HepG2 (cell line): ENCODE data around the gene ASTN2. TPM values are rescaled to one million over a fixed set of nuclear protein-coding genes. Genes with fewer than 3 reads are reported as not detected.

Experiments used
- ATAC-seq: fragments of 200-7000 bp; cut with Tn5 transposase; 3 replicates; pipeline ENCODE4 v1.9.1; 2020; ENCODE audit warnings: mild to moderate bottlenecking, moderate library complexity
- BruUV-seq: library from RNA; stranded (reverse); fragments of 400-500 nt; replicated peaks from 2 replicates; lab custom pipeline; 2021; lab: Mats Ljungman, UMichigan
- CTCF ChIA-PET: fragments of 300-600 bp; formaldehyde crosslinking; extraction: SDS; loops from one replicate; lab custom pipeline; 2021; ENCODE audit warnings: low total read pairs, inconsistent platforms, low intra/inter-chr PET ratio; lab: Yijun Ruan, JAX
- POLR2A ChIA-PET: fragments of 350-600 bp; sonication (Branson Sonifier 250); formaldehyde crosslinking; loops from one replicate; lab custom pipeline; 2020; ENCODE audit warnings: antibody characterized with exemption, inconsistent platforms; lab: Yijun Ruan, JAX
- DNase-seq: peaks from one replicate; pipeline ENCODE4 v3.0.0-alpha.2; 2015; ENCODE audit warnings: low spot score
- FAIRE-seq: peaks from 3 replicates; lab custom pipeline; 2011; peaks lifted over from hg19 to GRCh38; lab: Jason Lieb, UNC
- H2AFZ ChIP-seq: one replicate; pipeline ENCODE4 v1.6.1; 2011; ENCODE audit warnings: low read length, inconsistent platforms
- H3K27ac ChIP-seq: fragments of 300-600 bp; 3 replicates; pipeline ENCODE4 v1.8.0; 2011; ENCODE audit warnings: mixed run types, mild to moderate bottlenecking, mixed read lengths, low read length, inconsistent platforms; ENCODE audit not compliant: insufficient read depth; ENCODE audit errors: extremely low read length
- H3K27me3 ChIP-seq, 2 experiments: fragments of 200-600 bp in 1 of 2; 2 replicates in 1 of 2; 3 replicates in 1 of 2; pipeline versions ENCODE4 v1.6.0 to v1.8.0; 2011; ENCODE audit warnings: low read length in 2 of 2, mild to moderate bottlenecking in 2 of 2, moderate library complexity in 2 of 2, inconsistent platforms in 1 of 2; ENCODE audit not compliant: insufficient read depth in 2 of 2, control insufficient read depth in 1 of 2
- H3K36me3 ChIP-seq, 2 experiments: fragments of 200-600 bp in 1 of 2; replicated peaks in 1 of 2; 2 replicates in 1 of 2; 3 replicates in 1 of 2; pipeline versions ENCODE4 v1.5.1 to v1.8.0; 2011; ENCODE audit warnings: low read length in 2 of 2, inconsistent platforms in 1 of 2; ENCODE audit not compliant: insufficient read depth in 2 of 2, control insufficient read depth in 1 of 2
- H3K4me1 ChIP-seq: 2 replicates; pipeline ENCODE4 v1.5.1; 2012; ENCODE audit warnings: low read length, inconsistent platforms; ENCODE audit not compliant: insufficient read depth
- H3K4me2 ChIP-seq: 2 replicates; pipeline ENCODE4 v1.6.0; 2011; ENCODE audit warnings: low read depth, low read length, inconsistent platforms
- H3K4me3 ChIP-seq, 3 experiments: fragments of 200-600 bp in 1 of 3; sonication (generic), shearing (Covaris generic) in 1 of 3; replicated peaks in 1 of 3; 2 replicates each; pipeline ENCODE4 v1.5.1; 2011 to 2016; ENCODE audit warnings: low read length in 3 of 3, inconsistent platforms in 2 of 3, low read depth in 2 of 3, mild to moderate bottlenecking in 2 of 3, control low read depth in 1 of 3, mixed read lengths in 1 of 3; ENCODE audit not compliant: insufficient read depth in 1 of 3
- H3K79me2 ChIP-seq: one replicate; pipeline ENCODE4 v1.6.1; 2011; ENCODE audit warnings: low read length, inconsistent platforms; ENCODE audit not compliant: insufficient read depth
- H3K9ac ChIP-seq: 2 replicates; pipeline ENCODE4 v1.6.0; 2011; ENCODE audit warnings: mild to moderate bottlenecking, low read depth, low read length, inconsistent platforms; ENCODE audit not compliant: insufficient read depth
- H3K9me3 ChIP-seq: 2 replicates; pipeline ENCODE4 v1.5.1; 2012; ENCODE audit warnings: mild to moderate bottlenecking, low read length
- H4K20me1 ChIP-seq: 2 replicates; pipeline ENCODE4 v1.6.0; 2011; ENCODE audit warnings: inconsistent platforms, mild to moderate bottlenecking, low read length, moderate library complexity; ENCODE audit not compliant: insufficient read depth
- ELF1 ChIP-seq: sonication (generic); formaldehyde crosslinking; IDR thresholded peaks from 2 replicates; pipeline ENCODE4 v1.4.0; 2020; ENCODE audit warnings: missing genetic modification reagents
- ELF3 ChIP-seq: IDR thresholded peaks from 2 replicates; pipeline ENCODE4 v1.6.1; 2016; ENCODE audit warnings: missing genetic modification reagents, missing compliant biosample characterization
- ELF4 ChIP-seq: sonication (generic); formaldehyde crosslinking; IDR thresholded peaks from 2 replicates; pipeline ENCODE4 v1.5.0; 2020; ENCODE audit warnings: missing genetic modification reagents, mild to moderate bottlenecking, moderate library complexity, borderline replicate concordance
- GTF3A ChIP-seq: sonication (generic); formaldehyde crosslinking; conservative IDR thresholded peaks from 2 replicates; pipeline ENCODE4 v1.4.0; 2020; ENCODE audit warnings: mild to moderate bottlenecking, missing genetic modification reagents
- HNRNPLL ChIP-seq: fragments of 200-400 bp; formaldehyde crosslinking; IDR thresholded peaks from 2 replicates; pipeline ENCODE4 v1.6.1; 2017; ENCODE audit warnings: mild to moderate bottlenecking, low read depth, low read length; ENCODE audit not compliant: poor library complexity, severe bottlenecking
- NR2C2 ChIP-seq: sonication (generic); formaldehyde crosslinking; IDR thresholded peaks from 2 replicates; pipeline ENCODE4 v1.4.0; 2020; ENCODE audit warnings: missing genetic modification reagents, mild to moderate bottlenecking, moderate library complexity, borderline replicate concordance
- PHB2 ChIP-seq: fragments of 450-650 bp; IDR thresholded peaks from 2 replicates; pipeline ENCODE4 v1.6.1; 2018; ENCODE audit not compliant: partially characterized antibody
- RBM39 ChIP-seq: fragments of 200-400 bp; formaldehyde crosslinking; IDR thresholded peaks from one replicate; pipeline ENCODE4 v1.6.1; 2018; ENCODE audit warnings: antibody characterized with exemption, mild to moderate bottlenecking, low read depth, low read length; ENCODE audit not compliant: poor library complexity, severe bottlenecking
- ZNF18 ChIP-seq: sonication (generic); formaldehyde crosslinking; IDR thresholded peaks from 2 replicates; pipeline ENCODE4 v1.8.0; 2022; ENCODE audit warnings: mild to moderate bottlenecking, missing genetic modification reagents; ENCODE audit not compliant: insufficient replicate concordance
- ZNF275 ChIP-seq: sonication (generic); formaldehyde crosslinking; IDR thresholded peaks from 2 replicates; pipeline ENCODE4 v1.8.0; 2022; ENCODE audit warnings: missing genetic modification reagents, mild to moderate bottlenecking, inconsistent platforms, borderline replicate concordance
- ZNF552 ChIP-seq: sonication (generic); formaldehyde crosslinking; IDR thresholded peaks from 2 replicates; pipeline ENCODE4 v1.9.0; 2022; ENCODE audit warnings: missing genetic modification reagents, mild to moderate bottlenecking, borderline replicate concordance
- ZNF589 ChIP-seq: sonication (generic); formaldehyde crosslinking; conservative IDR thresholded peaks from 2 replicates; pipeline ENCODE4 v1.8.0; 2022; ENCODE audit warnings: mild to moderate bottlenecking, moderate library complexity, missing genetic modification reagents
- ZNF816 ChIP-seq: sonication (generic); formaldehyde crosslinking; IDR thresholded peaks from 2 replicates; pipeline ENCODE4 v1.8.0; 2022; ENCODE audit warnings: missing genetic modification reagents, mild to moderate bottlenecking, borderline replicate concordance
- WGBS: methylation state at CpG from one replicate; pipeline ENCODE4 v1.1.6; 2017; ENCODE audit warnings: low lambda C conversion rate; 5-methylcytosine and 5-hydroxymethylcytosine counted together
- in situ Hi-C: cut with HindIII; loops from 2 replicates; pipeline ENCODE4 v1.10.0; 2017; ENCODE audit warnings: low pct_unique_long_range_greater_than_20kb; ENCODE audit not compliant: extremely low pct_ligation_motif_present
- intact Hi-C: fragments of 100-400 bp; cut with micrococcal nuclease; formaldehyde crosslinking; loops from one replicate; pipeline ENCODE4 v1.10.0; 2022; ENCODE audit not compliant: unreplicated experiment
- polyA plus RNA-seq, 8 experiments: library from polyadenylated mRNA; depleted of rRNA in 3 of 8; stranded (reverse) in 7 of 8; unstranded in 1 of 8; fragments of >200 nt; fragmentation: Illumina TruSeq in 4 of 8; extraction: Trizol in 4 of 8; gene quantifications; 2 replicates each; pipeline versions ENCODE4 v1.2.1 to v1.2.3, GENCODE V29; 2011 to 2016; ENCODE audit warnings: low read depth in 4 of 8, missing spikeins in 1 of 8, mixed read lengths in 1 of 8; ENCODE audit not compliant: insufficient read depth in 1 of 8
- total RNA-seq, 5 experiments: library from RNA; depleted of rRNA; stranded (reverse); fragments of >200 nt; fragmentation: Illumina TruSeq; extraction: Trizol; gene quantifications; 2 replicates each; pipeline ENCODE4 v1.2.3, GENCODE V29; 2016; ENCODE audit warnings: low read depth in 1 of 5

The ASTN2 gene
- total and polyA plus RNA-seq, 2 of the 13 experiments (the other 11 are each of a cell fraction or from before 2014, with no cell fraction given): 5.2 to 13.5 TPM

DNA sequence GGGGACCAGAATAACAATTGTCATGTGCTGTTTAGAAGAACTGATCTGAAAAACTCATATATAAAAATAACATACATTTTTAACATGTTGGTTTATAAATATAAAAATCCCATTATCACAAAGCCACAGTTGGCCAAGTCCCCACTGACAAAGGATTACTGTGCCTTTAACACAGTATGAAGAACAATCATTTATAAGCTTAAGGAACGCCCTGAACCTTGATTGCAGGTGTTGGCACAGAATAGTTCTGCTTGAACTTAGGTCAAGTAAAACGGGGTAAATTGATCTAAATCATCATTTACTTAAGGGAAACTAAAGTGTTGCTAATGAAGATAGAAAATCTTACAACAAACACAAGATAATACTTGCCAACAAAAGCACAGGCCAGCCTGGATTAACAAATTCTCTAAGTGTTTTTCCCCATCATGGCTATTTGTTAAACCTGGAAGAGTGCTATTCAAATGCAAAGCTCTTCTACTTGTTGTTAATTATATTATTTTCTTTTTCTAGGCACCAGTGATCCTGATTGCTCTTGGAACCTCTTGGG is 46.1 kb downstream of the ASTN2 start (continued):
- no peak for TF ChIP-seq HNRNPLL
- TF ChIP-seq ZNF816: no peak

GRCh38 chr9:117365438-117365837 is 49.4 kb downstream of the ASTN2 start:
- in situ Hi-C loops (no loop called here), intact Hi-C loops (no loop called here)
- no peak for TF ChIP-seq NR2C2 (CRISPR knock-in tag)
- no peak for TF ChIP-seq RBM39
- TF ChIP-seq ELF4: no peak
- no peak for TF ChIP-seq GTF3A (CRISPR knock-in tag)
- TF ChIP-seq ZNF552 (CRISPR knock-in tag): no peak
- no peak for TF ChIP-seq ZNF275 (CRISPR knock-in tag)
- no peak for TF ChIP-seq ZNF18 (CRISPR knock-in tag)
- TF ChIP-seq ZNF589 (CRISPR knock-in tag): no peak
- TF ChIP-seq PHB2: no peak
- TF ChIP-seq ELF3 (CRISPR knock-in tag): no peak
- TF ChIP-seq ELF1: no peak
- DNase-seq (no peak), ATAC-seq (no peak), FAIRE-seq (no peak)
- H2AFZ ChIP-seq: no peak overlapping the region
- no peak overlapping the region for H3K4me3 ChIP-seq
- H3K9me3 ChIP-seq: no peaks in the 10 kb centered on the region
- WGBS: 10% methylated on average over 2 of the region's 3 CpGs
- CTCF ChIA-PET: no interaction called here
- no peaks in the 10 kb centered on the region for H4K20me1 ChIP-seq
- no TSS peak for BruUV-seq
- no peak overlapping the region for H3K27ac ChIP-seq
- H3K36me3 ChIP-seq: no peaks in the 10 kb centered on the region
- H3K4me2 ChIP-seq: no peak overlapping the region
- no peaks in the 10 kb centered on the region for H3K27me3 ChIP-seq
- POLR2A ChIA-PET: no interaction called here
- no peak overlapping the region for H3K9ac ChIP-seq
- H3K79me2 ChIP-seq: no peaks in the 10 kb centered on the region
- H3K4me1 ChIP-seq: no peaks in the 10 kb centered on the region
